HG03095 (cell line): Measurements from ENCODE around the gene HMCN1.

Source experiments
- ATAC-seq: cut with Tn5 transposase; IDR thresholded peaks from one replicate; pipeline ENCODE4 v1.9.1; 2021; ENCODE audit warnings: moderate library complexity; ENCODE audit not compliant: unreplicated experiment

Gene HMCN1

GRCh38 chr1:185733818-185734735 is at the start of gene HMCN1:
Gene HMCN1 (plus strand): TSS chr1:185734391. CDS start chr1:185734780, 389 bp downstream.
- ATAC-seq = no peak

- ATAC-seq = no peak
These were observed 47.1 kb upstream of the HMCN1 start for GRCh38 chr1:185686821-185687778.

- ATAC-seq = no peak
These were observed 43.7 kb upstream of the HMCN1 start for GRCh38 chr1:185690527-185690926.

- peak; percentile 24 for ATAC-seq
These were observed 40.5 kb upstream of the HMCN1 start for GRCh38 chr1:185693654-185694053.

GRCh38 chr1:185694081-185694480 is 40.1 kb upstream of the HMCN1 start:
- peak; percentile 96 for ATAC-seq

GRCh38 chr1:185695299-185695698 is 38.9 kb upstream of the HMCN1 start:
- ATAC-seq = no peak

GRCh38 chr1:185696422-185697150 is 37.6 kb upstream of the HMCN1 start:
- ATAC-seq = no peak

GRCh38 chr1:185699874-185700273 is 34.3 kb upstream of the HMCN1 start:
- ATAC-seq = no peak

- ATAC-seq = no peak
These were observed 32.5 kb upstream of the HMCN1 start for GRCh38 chr1:185701650-185702049.

- ATAC-seq = no peak
These were observed 30.0 kb upstream of the HMCN1 start for GRCh38 chr1:185704181-185704580.

- ATAC-seq = no peak
These were observed 18.1 kb upstream of the HMCN1 start for GRCh38 chr1:185716095-185716494.

GRCh38 chr1:185719021-185719420 is 15.2 kb upstream of the HMCN1 start:
- no peak for ATAC-seq

- no peak for ATAC-seq
These were observed 13.4 kb upstream of the HMCN1 start for GRCh38 chr1:185720633-185721272.

- no peak for ATAC-seq
These were observed 12.6 kb upstream of the HMCN1 start for GRCh38 chr1:185721553-185721952.

GRCh38 chr1:185722098-185722497 is 12.1 kb upstream of the HMCN1 start:
- ATAC-seq = no peak

- no peak for ATAC-seq
These were observed 6.5 kb upstream of the HMCN1 start for GRCh38 chr1:185727726-185728125.

- ATAC-seq = no peak
These were observed 2.7 kb upstream of the HMCN1 start for GRCh38 chr1:185731446-185731845.

- ATAC-seq = no peak
These were observed 1.2 kb upstream of the HMCN1 start for GRCh38 chr1:185732951-185733350.

- ATAC-seq = no peak
These were observed 924 bp downstream of the HMCN1 start for GRCh38 chr1:185734929-185735700.

- ATAC-seq = no peak
These were observed 1.5 kb downstream of the HMCN1 start for GRCh38 chr1:185735701-185736064.
